ENCODE results near the gene USP40.

USP40 gene

GRCh38 chr2:233440314-233440713 lies 126.3 kb downstream of the USP40 start:
- DNase-seq, result no peak

- no peak for DNase-seq
Measured at GRCh38 chr2:233439191-233439590, 127.4 kb downstream of the USP40 start.

GRCh38 chr2:233438573-233439147 lies 127.9 kb downstream of the USP40 start:
- DNase-seq, result no peak

GRCh38 chr2:233437439-233437955 lies 129.1 kb downstream of the USP40 start:
- no peak for DNase-seq

- DNase-seq, result no peak
Measured at GRCh38 chr2:233436691-233437438, 129.7 kb downstream of the USP40 start.

- no peak for DNase-seq
Measured at GRCh38 chr2:233436191-233436581, 130.4 kb downstream of the USP40 start.

- DNase-seq, result no peak
Measured at GRCh38 chr2:233435436-233436190, 131.0 kb downstream of the USP40 start.

- DNase-seq, result no peak
Measured at GRCh38 chr2:233434666-233435330, 131.8 kb downstream of the USP40 start.

GRCh38 chr2:233433794-233434193 lies 132.8 kb downstream of the USP40 start:
- no peak for DNase-seq

- no peak for DNase-seq
Measured at GRCh38 chr2:233433029-233433428, 133.6 kb downstream of the USP40 start.

- no peak for DNase-seq
Measured at GRCh38 chr2:233430651-233431050, 135.9 kb downstream of the USP40 start.

- no peak for DNase-seq
Measured at GRCh38 chr2:233430081-233430480, 136.5 kb downstream of the USP40 start.

- no peak for DNase-seq
Measured at GRCh38 chr2:233429175-233429897, 137.2 kb downstream of the USP40 start.

- no peak for DNase-seq
Measured at GRCh38 chr2:233428438-233428837, 138.1 kb downstream of the USP40 start.

- no peak for DNase-seq
Measured at GRCh38 chr2:233428008-233428407, 138.6 kb downstream of the USP40 start.

- DNase-seq, result no peak
Measured at GRCh38 chr2:233426619-233427342, 139.8 kb downstream of the USP40 start.
